Measurements from ENCODE around the gene GNAI1. TPM values are rescaled to one million over a fixed set of nuclear protein-coding genes. Genes with fewer than 3 reads are reported as not detected.

The GNAI1 gene
- total and polyA plus RNA-seq, 10 of the 15 experiments (the other 5 are each of a cell fraction or from before 2014, with no cell fraction given), result not detected

GRCh38 chr7:80183900-80184685 lies 49.5 kb downstream of the GNAI1 start (continued):
- TF ChIP-seq BRCA1 (IDR thresholded peaks at IDR 0.05; ENCODE audit: low read depth, low read length) (no peak), EED (IDR thresholded peaks at IDR 0.05; ENCODE audit: low read depth) (no peak), ZZZ3 (IDR thresholded peaks at IDR 0.05; ENCODE audit: control insufficient read depth, insufficient read length, low read depth) (no peak), GATAD2B (conservative IDR thresholded peaks at IDR 0.05; ENCODE audit: low read depth) (no peak), SREBF1 (IDR thresholded peaks at IDR 0.05; ENCODE audit: low read length) (no peak)

- no peak overlapping the region for H2AFZ ChIP-seq (ENCODE audit: control insufficient read depth, low read depth, low read length)
- no peaks in the 10 kb centered on the region for H3K27me3 ChIP-seq (replicated peaks in 1 of 2; ENCODE audit: control insufficient read depth in 2 of 2, insufficient read depth in 2 of 2, low read length in 1 of 2)
- no peak overlapping the region for H3K4me2 ChIP-seq (ENCODE audit: control insufficient read depth, insufficient read depth)
- ATAC-seq (no peak), FAIRE-seq (no peak), DNase-seq (ENCODE audit: low read depth, low spot score) (no peak)
- no peaks in the 10 kb centered on the region for H3K79me2 ChIP-seq (ENCODE audit: control insufficient read depth, insufficient read depth, low read length)
- in situ Hi-C loops (cut with MboI), result no loop called here
- no peaks in the 10 kb centered on the region for H4K20me1 ChIP-seq (ENCODE audit: control insufficient read depth, insufficient read depth)
- H3K4me1 ChIP-seq (ENCODE audit: control insufficient read depth, insufficient read depth, low read length), result no peaks in the 10 kb centered on the region
- H3K36me3 ChIP-seq (ENCODE audit: control insufficient read depth in 2 of 2, insufficient read depth in 2 of 2, low read length in 1 of 2), result no peaks in the 10 kb centered on the region
- ChIA-PET SMC1A (ENCODE audit: uncharacterized antibody, unreplicated experiment) (no interaction called here), RAD21 (ENCODE audit: unreplicated experiment) (no interaction called here), POLR2A (no interaction called here), CTCF (interaction anchor here (1.6 kb wide), 1 partner anchor 14 kb away, joined by 4 read pairs; no protein-coding TSS in a partner anchor)
- intact Hi-C loops (cut with micrococcal nuclease; ENCODE audit: unreplicated experiment), result no loop called here
- H3K27ac ChIP-seq (ENCODE audit: control insufficient read depth, insufficient read depth), result no peak overlapping the region
- no TSS peak for BruUV-seq (replicated peaks)
- H3K4me3 ChIP-seq, result no peak overlapping the region
- no peak overlapping the region for H3K9ac ChIP-seq (ENCODE audit: control insufficient read depth, insufficient read depth, low read length)
- no peaks in the 10 kb centered on the region for H3K9me3 ChIP-seq (replicated peaks; ENCODE audit: control insufficient read depth, insufficient read depth, low read length)
- WGBS (ENCODE audit: insufficient coverage, insufficient replicate concordance, low lambda C conversion rate, missing lambda C conversion rate), result 15% methylated on average over 4 of the region's 4 CpGs
- no peak for TF ChIP-seq EZH2 (IDR thresholded peaks at IDR 0.05; ENCODE audit: borderline replicate concordance, control insufficient read depth, low read depth, low read length)
- no peak for TF ChIP-seq TARDBP (IDR thresholded peaks at IDR 0.05; ENCODE audit: borderline replicate concordance)
- no peak for TF ChIP-seq ATF7 (IDR thresholded peaks at IDR 0.05; ENCODE audit: low read depth)
- TF ChIP-seq RBBP5 (conservative IDR thresholded peaks at IDR 0.05), result no peak
- no peak for TF ChIP-seq RFX5 (IDR thresholded peaks at IDR 0.05; ENCODE audit: low read depth, low read length)
- TF ChIP-seq RELB (IDR thresholded peaks at IDR 0.05; ENCODE audit: low read depth), result no peak
- no peak for TF ChIP-seq IRF3 (IDR thresholded peaks at IDR 0.05)
- TF ChIP-seq CHD2 (IDR thresholded peaks at IDR 0.05; ENCODE audit: borderline replicate concordance, low read depth, low read length), result no peak
- TF ChIP-seq LARP7 (IDR thresholded peaks at IDR 0.05), result no peak
- TF ChIP-seq NFYB (IDR thresholded peaks at IDR 0.05; ENCODE audit: insufficient read depth, low read depth, low read length), result no peak
- TF ChIP-seq ATF3 (IDR thresholded peaks at IDR 0.05; ENCODE audit: borderline replicate concordance, extremely low read depth, low read depth, low read length), result no peak
- no peak for TF ChIP-seq ZBTB11 (CRISPR knock-in tag; IDR thresholded peaks at IDR 0.05)
- no peak for TF ChIP-seq ZNF622 (IDR thresholded peaks at IDR 0.05)
Measured at GRCh38 chr7:80184693-80185092, 50.1 kb downstream of the GNAI1 start.

All from GM12878 (cell line).